HUES6 (cell line): ENCODE results near the gene LRRC72.
"Not testable (repeated sequence)": the region's sequence is repeated elsewhere in the genome, so short reads cannot be mapped to it uniquely, and the experiment has no call there.

ENCODE experiments used
- H3K27ac ChIP-seq: 2 replicates; pipeline ENCODE4 v1.7.0; 2013; ENCODE audit warnings: low read depth, mild to moderate bottlenecking, low read length, inconsistent platforms
- H3K27me3 ChIP-seq: 2 replicates; pipeline ENCODE4 v1.6.1; 2013; ENCODE audit warnings: low read length; ENCODE audit not compliant: control insufficient read depth, insufficient read depth
- H3K36me3 ChIP-seq: 2 replicates; pipeline ENCODE4 v1.6.1; 2013; ENCODE audit warnings: low read length; ENCODE audit not compliant: control insufficient read depth, insufficient read depth
- H3K4me1 ChIP-seq: 2 replicates; pipeline ENCODE4 v1.6.1; 2013; ENCODE audit warnings: low read length; ENCODE audit not compliant: control insufficient read depth, insufficient read depth
- H3K4me3 ChIP-seq: 2 replicates; pipeline ENCODE4 v1.5.1; 2013; ENCODE audit warnings: low read depth, low read length
- H3K9ac ChIP-seq: one replicate; pipeline ENCODE4 v1.6.1; 2013; ENCODE audit warnings: mild to moderate bottlenecking, low read length
- H3K9me3 ChIP-seq: 2 replicates; pipeline ENCODE4 v1.6.1; 2013; ENCODE audit warnings: low read depth, low read length; ENCODE audit not compliant: control insufficient read depth, insufficient read depth

Gene LRRC72

DNA sequence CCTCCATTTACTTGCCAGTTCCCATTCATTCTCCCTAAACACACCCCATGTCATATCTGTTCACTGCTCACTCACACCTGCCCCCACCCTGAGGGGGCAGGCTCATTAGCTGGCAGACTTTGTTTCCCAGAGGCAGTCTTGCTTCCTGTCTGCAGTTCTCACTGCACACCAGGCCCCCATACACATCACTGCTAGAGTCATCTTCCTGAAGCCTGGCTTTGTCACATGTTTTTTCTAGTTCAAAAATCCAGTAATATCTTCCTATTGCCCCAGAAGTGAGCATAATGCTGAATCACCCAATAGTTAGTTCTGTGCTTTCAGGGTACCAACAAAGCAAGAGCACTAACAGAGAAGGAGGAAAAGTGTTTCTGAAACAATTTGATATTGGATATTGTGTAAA lies 1.9 kb downstream of the LRRC72 start:
- Histone ChIP-seq H3K9me3 (no peaks in the 10 kb centered on the region), H3K9ac (no peak overlapping the region), H3K4me3 (no peak overlapping the region), H3K4me1 (no peaks in the 10 kb centered on the region), H3K27me3 (no peaks in the 10 kb centered on the region), H3K36me3 (no peaks in the 10 kb centered on the region), H3K27ac (no peak overlapping the region)

DNA sequence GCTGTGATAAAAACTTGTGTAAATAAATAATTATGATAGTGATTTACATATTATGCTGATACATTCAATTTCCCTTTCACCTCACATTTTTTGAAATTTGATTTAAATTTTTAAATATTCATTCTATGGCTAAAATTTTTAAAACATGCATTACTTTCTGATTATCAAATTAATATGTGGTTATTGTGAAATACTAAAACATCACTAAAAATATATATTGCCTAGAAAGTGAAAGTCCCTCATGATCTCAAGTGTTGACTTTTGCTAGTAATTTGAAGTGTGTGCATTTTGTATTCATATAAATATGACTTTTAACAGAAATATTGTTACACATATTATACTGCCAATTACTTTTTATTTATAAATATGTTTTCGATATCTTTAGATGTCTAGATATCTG lies 3.1 kb downstream of the LRRC72 start:
- Histone ChIP-seq H3K27ac (no peak overlapping the region), H3K27me3 (no peaks in the 10 kb centered on the region), H3K9me3 (no peaks in the 10 kb centered on the region), H3K36me3 (no peaks in the 10 kb centered on the region), H3K4me3 (no peak overlapping the region), H3K9ac (no peak overlapping the region), H3K4me1 (no peaks in the 10 kb centered on the region)

DNA sequence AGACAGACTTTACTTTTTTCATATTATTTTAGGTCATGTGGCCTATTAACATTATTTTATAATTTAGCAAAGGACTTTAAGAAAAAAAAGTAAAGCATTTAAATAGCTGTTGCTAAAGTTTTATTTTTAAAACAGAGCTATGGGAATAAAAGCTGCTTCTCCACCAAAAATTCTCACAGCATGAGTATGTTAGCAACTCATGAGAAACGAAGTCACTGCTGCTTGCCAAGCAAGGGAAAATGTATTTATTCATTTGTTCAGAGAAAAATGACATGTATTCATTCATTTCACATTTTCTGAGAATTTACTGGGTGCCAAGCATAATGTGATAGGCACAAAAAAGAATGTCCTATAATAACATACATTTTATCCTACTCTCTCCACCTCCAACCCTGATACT lies 5.1 kb downstream of the LRRC72 start:
- no peak overlapping the region for H3K4me3 ChIP-seq
- no peak overlapping the region for H3K9ac ChIP-seq
- H3K4me1 ChIP-seq = no peaks in the 10 kb centered on the region
- no peaks in the 10 kb centered on the region for H3K9me3 ChIP-seq
- H3K27me3 ChIP-seq = no peaks in the 10 kb centered on the region
- H3K36me3 ChIP-seq = no peaks in the 10 kb centered on the region
- H3K27ac ChIP-seq = no peak overlapping the region

DNA sequence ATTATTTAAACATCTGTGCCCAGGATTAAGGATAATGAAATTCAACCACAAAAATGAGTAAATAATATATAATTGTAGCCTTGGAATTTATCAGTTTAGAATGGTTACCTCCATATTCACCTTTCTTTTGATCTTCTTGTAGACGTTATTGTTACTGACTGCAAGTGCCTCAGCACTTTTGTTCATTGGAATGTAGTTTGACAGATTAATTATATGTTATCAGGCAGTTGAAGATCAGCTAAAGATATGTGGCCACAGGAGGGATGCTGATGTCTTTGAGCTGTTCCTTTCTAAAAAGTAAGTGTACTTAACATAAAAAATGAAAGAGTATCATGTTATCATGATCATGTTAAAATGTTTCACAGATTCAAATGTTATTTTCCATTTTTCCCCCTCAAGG lies 5.6 kb downstream of the LRRC72 start:
- no peak overlapping the region for H3K27ac ChIP-seq
- no peak overlapping the region for H3K4me3 ChIP-seq
- no peaks in the 10 kb centered on the region for H3K36me3 ChIP-seq
- H3K4me1 ChIP-seq = no peaks in the 10 kb centered on the region
- no peaks in the 10 kb centered on the region for H3K27me3 ChIP-seq
- no peak overlapping the region for H3K9ac ChIP-seq
- no peaks in the 10 kb centered on the region for H3K9me3 ChIP-seq

DNA sequence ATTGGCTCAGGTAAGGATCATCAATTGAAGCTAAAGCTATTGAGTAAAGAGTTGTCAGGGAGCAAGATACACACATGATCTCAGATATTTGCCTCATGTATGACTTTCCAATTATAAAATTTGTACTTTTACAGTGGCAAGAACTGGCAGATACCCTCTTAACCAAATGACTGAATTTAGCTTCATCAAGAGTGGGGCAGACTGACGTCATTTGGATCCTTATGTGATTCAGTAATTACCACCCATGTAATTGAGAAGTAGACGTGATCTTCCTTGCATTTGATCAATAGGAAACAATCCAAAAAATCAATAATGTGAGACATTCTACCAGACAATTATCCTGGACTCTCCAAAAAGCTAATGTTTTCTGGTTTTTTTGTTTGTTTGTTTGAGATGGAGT lies 8.9 kb downstream of the LRRC72 start:
- H3K27me3 ChIP-seq = no peaks in the 10 kb centered on the region
- H3K9ac ChIP-seq = no peak overlapping the region
- no peaks in the 10 kb centered on the region for H3K9me3 ChIP-seq
- no peaks in the 10 kb centered on the region for H3K36me3 ChIP-seq
- no peaks in the 10 kb centered on the region for H3K4me1 ChIP-seq
- H3K4me3 ChIP-seq = no peak overlapping the region
- no peak overlapping the region for H3K27ac ChIP-seq

DNA sequence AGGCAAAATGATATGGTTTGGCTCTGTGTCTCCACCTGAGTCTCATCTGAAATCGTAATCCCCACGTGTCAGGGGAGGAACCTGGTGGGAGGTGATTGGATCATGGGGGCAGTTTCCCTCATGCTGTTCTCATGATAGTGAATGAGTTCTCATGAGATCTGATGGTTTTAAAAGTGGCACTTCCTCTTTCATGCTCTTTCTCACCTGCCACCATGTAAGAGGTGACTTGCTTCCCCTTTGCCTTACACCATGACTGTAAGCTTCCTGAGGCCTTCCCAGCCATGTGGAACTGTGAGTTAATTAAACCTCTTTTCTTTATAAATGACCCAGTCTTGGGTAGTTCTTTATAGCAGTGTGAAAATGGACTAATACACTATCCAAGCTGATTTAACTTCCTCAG lies 13.9 kb downstream of the LRRC72 start:
- H3K36me3 ChIP-seq, H3K9ac ChIP-seq, H3K9me3 ChIP-seq, H3K4me3 ChIP-seq, H3K27ac ChIP-seq, H3K27me3 ChIP-seq, H3K4me1 ChIP-seq: not testable (repeated sequence)

DNA sequence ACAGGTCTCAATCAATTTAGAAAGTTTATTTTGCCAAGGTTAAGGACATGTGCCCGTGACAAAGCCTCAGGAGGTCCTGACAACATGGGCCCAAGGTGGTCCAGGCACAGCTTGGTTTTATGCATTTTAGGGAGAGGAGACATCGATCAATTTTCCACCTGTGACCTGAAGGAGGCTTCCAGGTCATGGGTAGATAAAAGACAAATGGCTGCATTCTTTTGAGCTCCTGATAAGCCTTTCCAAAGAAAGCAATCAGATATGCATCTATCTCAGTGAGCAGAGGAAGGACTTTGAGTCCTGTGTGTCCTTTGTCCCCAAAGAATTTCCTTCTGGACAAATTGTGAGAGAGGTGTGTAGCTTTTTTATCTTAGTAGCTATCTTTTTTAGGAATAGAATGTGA lies 15.8 kb downstream of the LRRC72 start:
- H3K27me3 ChIP-seq = no peaks in the 10 kb centered on the region
- H3K9ac ChIP-seq = no peak overlapping the region

DNA sequence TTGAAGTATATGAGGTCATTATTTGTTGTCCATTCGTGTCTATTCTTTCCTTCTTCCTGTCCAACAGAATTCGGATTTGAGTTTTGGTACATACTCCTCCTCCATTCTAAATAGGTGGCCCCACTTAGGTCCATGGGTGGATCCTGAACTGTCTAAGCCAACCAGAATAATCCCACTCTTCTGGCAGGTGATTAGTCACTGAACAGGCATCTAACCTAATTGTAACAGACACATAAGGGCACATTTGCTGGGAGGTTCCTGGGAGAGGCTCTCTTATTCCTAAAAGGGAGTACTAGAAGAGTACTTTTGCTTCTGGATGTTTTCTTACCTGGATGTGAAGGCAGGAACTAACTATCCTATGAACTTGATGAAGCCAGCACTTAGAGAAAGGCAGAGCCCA lies 16.8 kb downstream of the LRRC72 start:
- Histone ChIP-seq H3K27me3 (no peaks in the 10 kb centered on the region), H3K27ac (no peak overlapping the region), H3K4me1 (no peaks in the 10 kb centered on the region), H3K4me3 (no peak overlapping the region), H3K36me3 (no peaks in the 10 kb centered on the region), H3K9me3 (no peaks in the 10 kb centered on the region), H3K9ac (no peak overlapping the region)

More for the DNA sequence above, 15.8 kb downstream of the LRRC72 start:
- Histone ChIP-seq H3K36me3 (no peaks in the 10 kb centered on the region), H3K4me1 (no peaks in the 10 kb centered on the region), H3K4me3 (no peak overlapping the region), H3K9me3 (no peaks in the 10 kb centered on the region), H3K27ac (no peak overlapping the region)

DNA sequence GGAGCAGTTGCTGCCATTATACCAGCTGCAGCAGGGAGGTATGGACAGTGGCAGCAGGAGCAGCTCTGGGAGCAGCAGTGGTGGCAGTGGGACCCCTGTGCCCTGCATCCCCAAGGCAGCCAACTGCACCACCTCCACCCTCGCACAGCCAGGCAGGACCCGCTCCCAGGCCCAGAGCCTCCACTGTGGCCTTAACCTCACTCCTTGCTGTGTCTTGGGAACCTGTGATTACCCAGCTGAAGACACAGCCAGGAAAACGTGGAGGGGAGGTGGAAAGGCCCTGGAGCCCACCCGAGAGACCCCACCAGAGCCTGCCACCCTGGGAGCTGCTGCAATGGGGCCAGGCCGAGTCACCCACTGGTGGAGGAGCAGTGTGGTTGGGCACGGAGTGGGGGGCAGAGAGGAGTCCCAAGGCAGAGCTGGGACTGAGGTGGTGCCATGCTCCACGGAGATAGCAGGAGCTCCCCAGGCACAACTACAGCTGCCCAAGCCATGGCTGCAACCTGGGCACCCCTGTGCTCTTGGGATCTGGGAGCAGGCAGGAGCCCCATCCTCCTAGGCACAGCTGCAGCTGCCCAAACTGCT lies 20.4 kb downstream of the LRRC72 start:
- Histone ChIP-seq H3K9ac (no peak overlapping the region), H3K4me1 (no peaks in the 10 kb centered on the region), H3K9me3 (no peaks in the 10 kb centered on the region), H3K36me3 (no peaks in the 10 kb centered on the region), H3K27me3 (no peaks in the 10 kb centered on the region), H3K27ac (no peak overlapping the region), H3K4me3 (no peak overlapping the region)

DNA sequence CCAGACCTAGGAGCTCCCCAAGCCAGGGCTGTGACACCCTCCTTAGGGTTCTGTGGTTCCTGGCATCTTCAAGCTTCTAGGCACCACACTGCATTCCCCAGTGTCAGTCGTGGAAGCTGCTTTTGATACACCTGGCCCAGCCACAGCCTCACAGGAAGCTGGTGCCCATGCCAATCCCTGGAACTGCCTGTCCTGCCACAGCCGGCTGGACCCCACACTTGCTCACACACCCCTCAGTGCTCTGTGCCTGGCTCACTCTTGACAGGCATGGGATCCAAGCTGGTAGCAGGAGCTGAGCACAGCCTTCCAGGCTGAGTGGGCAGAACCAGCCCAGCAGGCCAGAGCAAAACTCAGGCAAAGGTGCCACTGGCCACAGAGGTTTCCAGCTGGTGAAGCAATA lies 21.8 kb downstream of the LRRC72 start:
- no peak overlapping the region for H3K27ac ChIP-seq
- H3K4me3 ChIP-seq = no peak overlapping the region
- no peaks in the 10 kb centered on the region for H3K36me3 ChIP-seq
- H3K27me3 ChIP-seq = no peaks in the 10 kb centered on the region
- H3K9ac ChIP-seq = no peak overlapping the region
- no peaks in the 10 kb centered on the region for H3K9me3 ChIP-seq
- H3K4me1 ChIP-seq = no peaks in the 10 kb centered on the region

DNA sequence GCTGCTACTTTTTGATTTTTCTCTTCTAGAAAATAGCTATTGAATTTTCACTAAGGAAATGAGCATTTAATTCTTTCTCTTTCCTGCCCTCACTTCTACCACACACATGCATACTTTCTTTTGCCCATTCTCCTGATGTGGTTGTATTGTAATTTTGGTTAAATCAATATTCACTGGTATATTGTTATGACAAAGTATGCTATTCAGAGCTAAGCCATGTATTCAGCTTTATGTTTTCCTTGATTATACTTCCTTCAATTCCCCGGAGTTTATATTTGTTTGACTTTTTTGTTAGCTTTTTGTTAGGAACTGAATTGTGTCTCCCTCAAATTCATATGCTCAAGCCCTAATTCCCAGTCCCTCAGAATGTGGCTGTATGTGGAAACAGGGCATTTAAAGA lies 24.0 kb downstream of the LRRC72 start:
- Histone ChIP-seq H3K9me3 (no peaks in the 10 kb centered on the region), H3K27ac (no peak overlapping the region), H3K4me1 (no peaks in the 10 kb centered on the region), H3K4me3 (no peak overlapping the region), H3K27me3 (no peaks in the 10 kb centered on the region), H3K9ac (no peak overlapping the region), H3K36me3 (no peaks in the 10 kb centered on the region)
